HAP-1 (cell line): ENCODE measurements around the gene CES1.
"Not testable (repeated sequence)": the region's sequence is repeated elsewhere in the genome, so short reads cannot be mapped to it uniquely, and the experiment has no call there.

Source experiments
- DNase-seq, 2 experiments: peaks; one replicate each; pipeline ENCODE4 v3.0.0-alpha.2; 2016 to 2020; ENCODE audit warnings: low spot score in 2 of 2
- H3K27me3 ChIP-seq: fragments of 250-450 bp; sonication (Bioruptor Pico); 2 replicates; pipeline ENCODE4 v1.5.1; 2020; ENCODE audit warnings: low read depth, mild to moderate bottlenecking, moderate library complexity
- H3K36me3 ChIP-seq: fragments of 250-450 bp; sonication (Bioruptor Pico); replicated peaks from 2 replicates; pipeline ENCODE4 v1.5.1; 2020; ENCODE audit warnings: mild to moderate bottlenecking
- H3K4me1 ChIP-seq: fragments of 250-450 bp; sonication (Bioruptor Pico); 2 replicates; pipeline ENCODE4 v1.5.1; 2020; ENCODE audit warnings: mild to moderate bottlenecking
- H3K4me3 ChIP-seq: fragments of 250-450 bp; sonication (Bioruptor Pico); 2 replicates; pipeline ENCODE4 v1.5.1; 2020; ENCODE audit warnings: mild to moderate bottlenecking, moderate library complexity
- H3K9me3 ChIP-seq: fragments of 250-450 bp; sonication (Bioruptor Pico); 2 replicates; pipeline ENCODE4 v1.5.1; 2020; ENCODE audit warnings: mild to moderate bottlenecking, moderate library complexity
- in situ Hi-C: fragments of 300-500 bp; cut with MboI; formaldehyde crosslinking; loops from 3 replicates; pipeline ENCODE4 v1.14.3; 2020; ENCODE audit warnings: low sequenced_read_pairs, inconsistent platforms, mixed read lengths

Gene CES1

GRCh38 chr16:55803681-55804080 is 29.2 kb downstream of the CES1 start:
- DNase-seq, H3K36me3 ChIP-seq, H3K4me3 ChIP-seq, H3K27me3 ChIP-seq, H3K4me1 ChIP-seq, in situ Hi-C loops, H3K9me3 ChIP-seq: not testable (repeated sequence)

- H3K4me1 ChIP-seq, H3K9me3 ChIP-seq, H3K36me3 ChIP-seq, H3K4me3 ChIP-seq, in situ Hi-C loops, DNase-seq, H3K27me3 ChIP-seq: not testable (repeated sequence)
Measured at GRCh38 chr16:55792934-55793374, 39.9 kb downstream of the CES1 start.

GRCh38 chr16:55791512-55791911 is 41.4 kb downstream of the CES1 start:
- H3K36me3 ChIP-seq, H3K9me3 ChIP-seq, in situ Hi-C loops, H3K4me3 ChIP-seq, H3K27me3 ChIP-seq, DNase-seq, H3K4me1 ChIP-seq: not testable (repeated sequence)

GRCh38 chr16:55790240-55790639 is 42.7 kb downstream of the CES1 start:
- H3K27me3 ChIP-seq, H3K4me3 ChIP-seq, H3K36me3 ChIP-seq, H3K4me1 ChIP-seq, H3K9me3 ChIP-seq, DNase-seq, in situ Hi-C loops: not testable (repeated sequence)

- H3K27me3 ChIP-seq, H3K4me3 ChIP-seq, in situ Hi-C loops: not testable (repeated sequence)
Measured at GRCh38 chr16:55782793-55783091, 50.2 kb downstream of the CES1 start.

GRCh38 chr16:55782091-55782792 is 50.7 kb downstream of the CES1 start:
- H3K4me1 ChIP-seq, H3K27me3 ChIP-seq, H3K9me3 ChIP-seq, H3K36me3 ChIP-seq, H3K4me3 ChIP-seq, in situ Hi-C loops, DNase-seq: not testable (repeated sequence)

More at GRCh38 chr16:55782793-55783091, 50.2 kb downstream of the CES1 start:
- H3K36me3 ChIP-seq, DNase-seq, H3K4me1 ChIP-seq, H3K9me3 ChIP-seq: not testable (repeated sequence)

GRCh38 chr16:55781456-55781855 is 51.4 kb downstream of the CES1 start:
- H3K36me3 ChIP-seq, H3K4me1 ChIP-seq, H3K4me3 ChIP-seq, in situ Hi-C loops, H3K27me3 ChIP-seq, H3K9me3 ChIP-seq, DNase-seq: not testable (repeated sequence)

- H3K4me1 ChIP-seq, H3K9me3 ChIP-seq, H3K4me3 ChIP-seq, H3K27me3 ChIP-seq, in situ Hi-C loops, DNase-seq, H3K36me3 ChIP-seq: not testable (repeated sequence)
Measured at GRCh38 chr16:55780095-55780407, 52.8 kb downstream of the CES1 start.

- H3K4me3 ChIP-seq, result no peak overlapping the region
- H3K36me3 ChIP-seq, result no peaks in the 10 kb centered on the region
- DNase-seq, result no peak
- no peaks in the 10 kb centered on the region for H3K9me3 ChIP-seq
- H3K4me1 ChIP-seq, result no peaks in the 10 kb centered on the region
- in situ Hi-C loops, result loop anchor here (10.0 kb wide), 1 partner anchor 45 kb away; no protein-coding TSS in a partner anchor
- H3K27me3 ChIP-seq, result no peaks in the 10 kb centered on the region
Measured at GRCh38 chr16:55779402-55780094, 53.3 kb downstream of the CES1 start.

- H3K36me3 ChIP-seq, result no peaks in the 10 kb centered on the region
- H3K4me1 ChIP-seq, result no peaks in the 10 kb centered on the region
- no peak overlapping the region for H3K4me3 ChIP-seq
- no peaks in the 10 kb centered on the region for H3K27me3 ChIP-seq
- no peak for DNase-seq
- no peaks in the 10 kb centered on the region for H3K9me3 ChIP-seq
- in situ Hi-C loops, result loop anchor here (10.0 kb wide), 1 partner anchor 46 kb away; no protein-coding TSS in a partner anchor
Measured at GRCh38 chr16:55778757-55779156, 54.1 kb downstream of the CES1 start.

- no peaks in the 10 kb centered on the region for H3K36me3 ChIP-seq
- H3K9me3 ChIP-seq, result no peaks in the 10 kb centered on the region
- in situ Hi-C loops, result loop anchor here (10.0 kb wide), 1 partner anchor 49 kb away; no protein-coding TSS in a partner anchor
- DNase-seq, result no peak
- H3K4me3 ChIP-seq, result no peak overlapping the region
- no peaks in the 10 kb centered on the region for H3K27me3 ChIP-seq
- H3K4me1 ChIP-seq, result no peaks in the 10 kb centered on the region
Measured at GRCh38 chr16:55775857-55776256, 57.0 kb downstream of the CES1 start.

- Histone ChIP-seq H3K36me3 (no peaks in the 10 kb centered on the region), H3K27me3 (no peaks in the 10 kb centered on the region), H3K9me3 (no peaks in the 10 kb centered on the region), H3K4me3 (no peak overlapping the region), H3K4me1 (no peaks in the 10 kb centered on the region)
- DNase-seq, result no peak
- in situ Hi-C loops, result loop anchor here (10.0 kb wide), 1 partner anchor 51 kb away; no protein-coding TSS in a partner anchor
Measured at GRCh38 chr16:55773859-55774549, 58.9 kb downstream of the CES1 start.

GRCh38 chr16:55765161-55765560 is 67.7 kb downstream of the CES1 start:
- no peak for DNase-seq
- no peaks in the 10 kb centered on the region for H3K4me1 ChIP-seq
- H3K27me3 ChIP-seq, result no peaks in the 10 kb centered on the region
- no peak overlapping the region for H3K4me3 ChIP-seq
- in situ Hi-C loops, result no loop called here
- H3K36me3 ChIP-seq, result no peaks in the 10 kb centered on the region
- H3K9me3 ChIP-seq, result no peaks in the 10 kb centered on the region

- no peaks in the 10 kb centered on the region for H3K4me1 ChIP-seq
- no peak overlapping the region for H3K4me3 ChIP-seq
- DNase-seq, result no peak
- no peaks in the 10 kb centered on the region for H3K36me3 ChIP-seq
- in situ Hi-C loops, result no loop called here
- H3K27me3 ChIP-seq, result no peaks in the 10 kb centered on the region
- no peaks in the 10 kb centered on the region for H3K9me3 ChIP-seq
Measured at GRCh38 chr16:55760310-55761001, 72.4 kb downstream of the CES1 start.
